Frontal cortex (tissue), 4 donors: ENCODE results near the gene DUSP22. TPM values are rescaled to one million over a fixed set of nuclear protein-coding genes. Genes with fewer than 3 reads are reported as not detected.
"Not testable (repeated sequence)": the region's sequence is repeated elsewhere in the genome, so short reads cannot be mapped to it uniquely, and the experiment has no call there.

Experiments
- DNase-seq, 2 donors: peaks; one replicate each; pipeline ENCODE4 v3.0.0; 2012; ENCODE audit warnings: low spot score in 2 of 2
- FAIRE-seq: peaks from 2 replicates; lab custom pipeline; 2012; peaks lifted over from hg19 to GRCh38; lab: Jason Lieb, UNC
- total RNA-seq: library from RNA; depleted of rRNA; stranded (reverse); fragments of >200 nt; gene quantifications from one replicate; pipeline ENCODE4 v1.2.3, GENCODE V29; 2014
- donor health status: control.
- donor health status: control.
- donor health status: control.

DUSP22 gene
- total RNA-seq, 1 donor from 2014 or later: 14.7 TPM

- DNase-seq (no peak), FAIRE-seq (no peak)
Measured at GRCh38 chr6:278494-278893, 13.8 kb upstream of the DUSP22 start.

- FAIRE-seq (no peak), DNase-seq (no peak)
Measured at GRCh38 chr6:279341-280029, 12.8 kb upstream of the DUSP22 start.

GRCh38 chr6:280775-281468 is 11.4 kb upstream of the DUSP22 start:
- no peak for DNase-seq
- FAIRE-seq: no peak

- no peak for FAIRE-seq
Measured at GRCh38 chr6:281469-282103, 10.7 kb upstream of the DUSP22 start.

DNA sequence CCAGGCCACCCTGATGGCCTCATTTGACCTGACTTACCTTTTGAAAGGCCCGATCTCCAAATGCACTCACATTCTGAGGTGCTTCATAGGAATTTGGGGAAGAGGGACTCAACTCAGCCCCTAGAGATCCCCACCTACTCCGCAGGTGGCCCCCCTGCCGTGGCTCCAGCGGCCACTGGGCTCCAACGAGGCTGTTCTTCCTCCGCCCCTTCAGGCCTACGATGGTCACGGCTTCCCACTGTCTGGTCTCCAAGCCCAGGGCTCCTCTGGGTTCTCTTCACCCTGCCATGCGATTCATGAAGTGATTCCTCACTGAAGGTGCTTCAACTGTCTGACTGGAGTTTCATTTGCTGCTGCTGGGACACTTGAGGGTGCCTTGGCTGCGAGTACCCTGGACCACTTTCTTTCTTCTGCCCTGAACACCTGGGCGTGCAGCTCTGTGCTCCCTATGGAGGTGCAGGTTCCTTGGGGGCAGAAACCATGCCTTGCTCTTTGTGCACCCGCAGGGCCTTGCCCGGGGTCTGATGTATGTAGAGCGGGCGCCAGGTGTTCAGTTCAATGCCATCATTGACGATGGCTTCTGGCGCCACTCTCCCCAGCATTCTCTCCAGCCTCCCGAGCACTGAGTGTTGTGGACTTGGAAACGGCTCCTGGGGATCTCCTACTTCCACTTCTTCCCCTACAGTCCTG is 10.0 kb upstream of the DUSP22 start:
- DNase-seq (no peak), FAIRE-seq (no peak)

More at GRCh38 chr6:281469-282103, 10.7 kb upstream of the DUSP22 start:
- no peak for DNase-seq

DNA sequence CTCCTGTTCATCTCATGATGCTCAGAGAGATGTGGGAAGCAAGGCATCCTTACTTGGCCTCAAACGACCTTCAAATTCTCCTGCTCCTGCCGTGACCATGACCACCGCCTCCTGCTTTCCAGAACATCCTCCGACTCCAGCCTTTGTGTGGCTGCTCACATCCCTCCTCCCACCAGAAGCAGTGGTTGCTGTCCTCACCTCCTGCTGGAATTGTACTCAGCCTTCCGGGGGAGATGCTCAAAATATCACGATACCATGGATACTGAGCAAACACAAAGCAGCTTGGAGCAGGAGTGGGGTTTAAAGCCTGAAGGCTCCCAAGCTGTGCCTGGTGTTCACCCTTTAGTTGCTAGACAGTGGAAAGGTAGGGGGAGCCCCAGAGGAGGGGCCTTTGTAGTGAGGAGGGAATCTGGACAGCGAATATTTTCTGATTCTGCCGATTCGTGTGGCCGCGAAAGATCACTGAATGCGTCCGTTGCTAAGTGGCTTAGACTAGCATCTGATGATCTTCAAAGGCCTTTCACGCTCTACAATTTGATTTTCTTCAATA is 9.3 kb upstream of the DUSP22 start:
- DNase-seq (no peak), FAIRE-seq (no peak)

- FAIRE-seq (no peak), DNase-seq (no peak)
Measured at GRCh38 chr6:284486-284885, 7.8 kb upstream of the DUSP22 start.

- no peak for FAIRE-seq
- DNase-seq: no peak
Measured at GRCh38 chr6:285030-285771, 7.1 kb upstream of the DUSP22 start.

- not testable (repeated sequence) for DNase-seq, FAIRE-seq
Measured at GRCh38 chr6:285902-286301, 6.4 kb upstream of the DUSP22 start.

DNA sequence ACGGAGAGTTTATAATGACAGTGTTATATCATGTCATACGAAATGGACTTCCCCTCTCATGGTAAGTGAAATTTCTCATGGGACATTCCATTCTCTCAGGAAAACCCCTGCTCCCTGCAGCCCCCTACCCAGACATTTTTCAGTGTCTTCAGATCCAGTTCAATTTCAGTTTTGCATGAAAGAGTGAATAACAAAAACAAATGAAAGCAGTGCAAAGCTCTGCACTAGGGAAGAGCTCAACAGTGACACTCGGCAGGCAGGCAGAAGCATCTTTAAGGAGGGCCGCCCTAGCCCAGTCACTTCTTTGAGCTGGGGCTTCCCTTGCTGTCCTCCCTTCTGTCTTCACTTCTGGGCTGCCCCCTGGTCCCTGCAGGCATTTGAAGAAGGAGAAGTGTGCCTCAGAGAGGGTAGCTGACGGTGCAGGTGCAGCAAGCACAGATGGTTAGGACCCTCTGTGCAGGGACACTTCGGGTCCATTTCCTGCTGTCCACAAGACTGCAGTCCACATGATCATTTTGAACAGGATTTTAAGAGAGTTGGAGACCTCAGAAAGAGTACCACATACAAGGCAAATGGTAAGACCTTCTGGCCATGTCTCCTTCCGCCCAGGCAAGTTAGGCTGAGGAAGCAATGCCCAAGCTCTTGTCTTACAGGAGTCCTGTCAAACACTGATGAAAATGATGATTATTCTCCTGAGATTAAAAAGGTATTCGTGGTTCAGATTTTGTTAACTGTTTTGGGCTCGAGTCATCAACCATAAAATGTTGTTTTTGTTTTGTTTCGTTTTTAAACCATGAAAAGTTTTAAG is 5.4 kb upstream of the DUSP22 start:
- FAIRE-seq (no peak), DNase-seq (no peak)

- FAIRE-seq (no peak), DNase-seq (no peak)
Measured at GRCh38 chr6:287489-287860, 4.8 kb upstream of the DUSP22 start.

- DNase-seq (no peak), FAIRE-seq (no peak)
Measured at GRCh38 chr6:288866-289265, 3.4 kb upstream of the DUSP22 start.

- FAIRE-seq (no peak), DNase-seq (no peak)
Measured at GRCh38 chr6:290111-290922, 2.0 kb upstream of the DUSP22 start.

DNA sequence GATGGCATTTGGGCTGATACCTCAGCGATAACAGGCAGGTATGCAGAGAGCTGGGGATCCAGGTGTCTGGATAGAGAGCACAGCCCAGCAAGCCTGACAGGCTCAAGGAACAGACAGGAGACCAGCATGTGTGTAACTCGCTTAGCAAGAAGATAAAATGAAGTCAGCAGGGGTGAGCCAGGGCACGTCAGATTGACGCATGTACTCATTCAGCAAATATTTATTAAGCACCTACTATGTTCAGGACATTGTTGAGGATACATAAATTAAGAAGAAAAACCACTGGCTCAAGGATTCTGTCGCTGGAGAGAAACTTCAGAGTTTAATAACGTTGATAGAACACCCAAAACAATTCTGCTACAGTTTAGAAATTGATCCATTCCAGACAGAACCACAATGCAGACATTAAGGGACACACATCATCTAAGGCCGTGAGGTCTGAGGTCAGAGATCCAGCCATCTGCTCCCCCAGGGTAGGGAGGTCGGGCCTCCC is 1.0 kb upstream of the DUSP22 start:
- no peak for DNase-seq
- FAIRE-seq: no peak

DNA sequence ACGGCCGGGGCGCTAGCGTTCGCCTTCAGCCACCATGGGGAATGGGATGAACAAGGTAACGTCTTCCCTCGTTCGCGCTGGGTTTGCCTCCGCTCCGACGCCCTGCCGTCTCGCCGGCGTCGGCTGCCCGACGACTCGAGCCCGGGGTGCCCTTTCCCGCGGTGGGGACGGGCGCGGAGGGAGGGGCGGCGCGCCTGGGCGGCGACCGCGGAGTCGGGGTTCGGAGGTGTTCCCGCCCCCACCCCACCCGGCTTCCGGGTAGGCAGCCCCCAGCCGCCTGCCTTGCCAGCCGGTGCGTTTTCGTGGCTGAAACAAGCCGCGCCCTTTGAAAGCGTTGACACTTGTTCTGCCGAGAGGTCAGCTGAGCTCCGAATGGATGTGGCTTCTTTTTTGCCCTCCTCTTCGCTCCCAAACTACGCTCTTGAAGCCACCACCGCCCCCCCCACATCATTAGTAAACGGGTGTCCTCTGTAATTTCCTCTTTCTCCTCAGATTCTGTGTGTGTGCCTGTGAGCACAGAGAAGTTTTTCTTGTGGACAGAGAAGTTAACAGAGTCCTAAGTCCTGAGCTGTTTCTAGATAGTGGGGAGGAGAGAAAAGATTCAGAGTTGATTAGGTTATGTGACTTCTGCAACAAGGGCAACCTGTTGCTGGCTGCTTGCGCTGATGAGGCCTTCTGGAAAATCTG is 362 bp downstream of the DUSP22 start:
- DNase-seq (no peak), FAIRE-seq (no peak)

- no peak for FAIRE-seq
- DNase-seq: peak in 1 of 2 donors; percentile 54
Measured at GRCh38 chr6:293193-294174, 1.2 kb downstream of the DUSP22 start.
